ENCODE results near the gene PNPLA8.

Gene PNPLA8

GRCh38 chr7:108455551-108455997 is 70.4 kb downstream of the PNPLA8 start:
- in situ Hi-C loops (cut with HindIII; ENCODE audit: low pct_ligation_motif_present, low pct_unique_long_range_greater_than_20kb, low sequenced_read_pairs): no loop called here
- peak; percentile 18 for DNase-seq

DNA sequence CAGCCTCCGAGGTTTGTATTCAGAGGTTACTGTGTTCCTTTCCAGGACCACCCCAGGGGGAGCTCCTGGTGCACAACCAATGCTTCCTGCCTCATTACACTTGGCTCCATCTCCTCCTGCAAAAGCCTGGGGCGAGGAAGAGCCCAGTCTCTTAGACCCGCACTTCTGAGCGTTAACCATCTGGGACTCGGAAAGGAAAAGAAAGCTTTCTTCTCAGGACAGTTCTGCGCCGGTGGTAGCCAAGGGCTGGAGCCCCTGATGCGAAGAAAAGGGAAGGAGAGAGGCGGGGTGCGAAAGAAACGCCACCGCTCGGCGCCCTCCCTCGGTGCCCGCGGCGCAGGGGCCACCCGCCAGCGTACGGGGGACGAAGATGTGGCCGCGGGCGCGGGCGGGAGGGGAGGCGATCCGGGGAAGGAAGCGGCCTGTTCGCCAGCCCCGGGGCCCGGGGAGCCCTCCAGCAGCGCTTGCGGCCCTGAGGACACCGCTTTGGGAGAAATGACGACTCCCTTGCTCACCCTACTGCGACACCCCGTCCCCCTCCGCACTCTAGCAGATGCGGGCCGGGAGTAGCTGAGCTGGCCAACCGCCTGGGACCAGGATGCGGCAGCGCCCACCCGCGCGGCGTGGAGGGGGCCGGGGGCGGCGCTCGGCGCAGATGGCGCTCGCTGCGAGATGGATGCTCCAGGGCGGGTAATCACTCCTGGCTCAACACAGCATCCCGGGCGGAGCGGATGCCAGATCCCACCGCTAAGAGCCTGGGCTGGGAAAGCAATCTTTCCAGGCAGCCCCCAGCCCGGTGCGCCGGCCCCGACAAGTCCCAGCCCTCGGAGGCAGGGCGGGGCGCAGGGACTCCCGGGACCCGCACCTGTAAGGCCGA is 71.0 kb downstream of the PNPLA8 start:
- in situ Hi-C loops (cut with HindIII; ENCODE audit: low pct_ligation_motif_present, low pct_unique_long_range_greater_than_20kb, low sequenced_read_pairs): no loop called here
- DNase-seq: peak; percentile 26

GRCh38 chr7:108454317-108454673 is 71.6 kb downstream of the PNPLA8 start:
- no peak for DNase-seq
- in situ Hi-C loops (cut with HindIII; ENCODE audit: low pct_ligation_motif_present, low pct_unique_long_range_greater_than_20kb, low sequenced_read_pairs): no loop called here

DNA sequence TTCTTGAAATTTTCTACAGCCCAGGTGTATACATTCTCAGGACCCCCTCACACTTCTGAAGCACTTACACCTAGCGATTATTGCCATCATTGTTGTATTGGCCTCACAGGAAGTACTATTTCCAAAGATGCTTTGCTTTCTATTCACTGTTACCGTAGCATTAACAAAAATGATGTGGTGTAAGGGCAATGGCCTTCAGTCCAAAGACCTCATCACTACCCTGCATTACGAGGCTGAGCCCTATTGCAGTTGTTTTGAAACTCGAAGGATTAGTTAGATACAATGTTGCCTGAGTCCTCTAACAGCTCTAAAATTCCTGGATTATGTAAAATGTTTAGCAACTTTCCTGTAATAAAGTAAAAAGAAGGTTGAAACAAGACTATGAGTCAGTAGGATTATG is 72.6 kb downstream of the PNPLA8 start:
- in situ Hi-C loops (cut with HindIII; ENCODE audit: low pct_ligation_motif_present, low pct_unique_long_range_greater_than_20kb, low sequenced_read_pairs): no loop called here
- DNase-seq: no peak

- peak; percentile 64 for DNase-seq
- in situ Hi-C loops (cut with HindIII; ENCODE audit: low pct_ligation_motif_present, low pct_unique_long_range_greater_than_20kb, low sequenced_read_pairs): no loop called here
Observed at GRCh38 chr7:108452707-108453106, 73.2 kb downstream of the PNPLA8 start.

DNA sequence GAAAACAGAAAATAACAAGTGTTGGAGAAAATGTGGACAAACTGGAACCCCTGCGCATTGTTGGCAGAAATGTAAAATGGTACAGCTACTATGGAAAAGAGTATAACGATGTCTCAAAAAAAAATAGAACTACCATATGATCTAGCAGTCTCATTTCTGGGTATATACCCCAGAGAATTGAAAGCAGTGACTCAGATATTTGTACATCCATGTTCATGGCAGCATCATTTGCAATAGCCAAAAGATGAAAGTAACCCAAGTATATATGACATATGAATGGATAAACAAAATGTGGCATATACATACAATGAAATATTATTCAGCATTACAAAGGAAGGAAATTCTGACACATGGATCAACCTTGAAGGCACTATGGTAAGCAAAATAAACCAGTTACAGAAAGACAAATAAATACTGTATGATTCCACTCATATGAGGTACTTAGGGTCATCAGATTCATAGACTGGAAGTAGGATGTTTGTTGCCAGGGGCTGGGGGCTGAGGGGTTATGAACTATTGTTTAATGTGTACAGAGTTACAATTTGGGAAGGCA is 74.6 kb downstream of the PNPLA8 start:
- DNase-seq: no peak
- in situ Hi-C loops (cut with HindIII; ENCODE audit: low pct_ligation_motif_present, low pct_unique_long_range_greater_than_20kb, low sequenced_read_pairs): no loop called here

GRCh38 chr7:108450160-108450559 is 75.8 kb downstream of the PNPLA8 start:
- no peak for DNase-seq
- in situ Hi-C loops (cut with HindIII; ENCODE audit: low pct_ligation_motif_present, low pct_unique_long_range_greater_than_20kb, low sequenced_read_pairs): no loop called here

GRCh38 chr7:108449521-108449920 is 76.4 kb downstream of the PNPLA8 start:
- in situ Hi-C loops (cut with HindIII; ENCODE audit: low pct_ligation_motif_present, low pct_unique_long_range_greater_than_20kb, low sequenced_read_pairs): no loop called here
- no peak for DNase-seq

- in situ Hi-C loops (cut with HindIII; ENCODE audit: low pct_ligation_motif_present, low pct_unique_long_range_greater_than_20kb, low sequenced_read_pairs): no loop called here
- no peak for DNase-seq
Observed at GRCh38 chr7:108448584-108449505, 77.1 kb downstream of the PNPLA8 start.

GRCh38 chr7:108442039-108442568 is 83.8 kb downstream of the PNPLA8 start:
- in situ Hi-C loops (cut with HindIII; ENCODE audit: low pct_ligation_motif_present, low pct_unique_long_range_greater_than_20kb, low sequenced_read_pairs): no loop called here
- peak; percentile 66 for DNase-seq

GRCh38 chr7:108441392-108441955 is 84.5 kb downstream of the PNPLA8 start:
- in situ Hi-C loops (cut with HindIII; ENCODE audit: low pct_ligation_motif_present, low pct_unique_long_range_greater_than_20kb, low sequenced_read_pairs): no loop called here
- no peak for DNase-seq

GRCh38 chr7:108440613-108441012 is 85.3 kb downstream of the PNPLA8 start:
- DNase-seq: no peak
- in situ Hi-C loops (cut with HindIII; ENCODE audit: low pct_ligation_motif_present, low pct_unique_long_range_greater_than_20kb, low sequenced_read_pairs): no loop called here

DNA sequence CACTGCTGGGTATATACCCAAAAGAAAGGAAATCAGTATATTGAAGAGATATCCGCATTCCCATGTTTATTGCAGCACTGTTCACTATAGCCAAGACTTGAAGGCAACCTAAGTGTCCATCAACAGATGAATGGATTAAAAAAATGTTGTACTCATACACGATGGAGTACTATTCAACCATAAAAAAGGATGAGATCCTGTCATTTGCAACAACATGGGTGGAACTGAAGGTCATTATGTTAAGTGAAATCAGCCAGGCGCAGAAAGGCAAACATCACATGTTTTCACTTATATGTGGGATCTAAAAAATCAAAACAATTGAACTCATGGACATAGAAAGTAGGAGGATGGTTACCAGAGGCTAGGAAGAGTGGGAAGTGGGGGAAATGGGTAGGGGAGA is 89.0 kb downstream of the PNPLA8 start:
- in situ Hi-C loops (cut with HindIII; ENCODE audit: low pct_ligation_motif_present, low pct_unique_long_range_greater_than_20kb, low sequenced_read_pairs): no loop called here
- no peak for DNase-seq

DNA sequence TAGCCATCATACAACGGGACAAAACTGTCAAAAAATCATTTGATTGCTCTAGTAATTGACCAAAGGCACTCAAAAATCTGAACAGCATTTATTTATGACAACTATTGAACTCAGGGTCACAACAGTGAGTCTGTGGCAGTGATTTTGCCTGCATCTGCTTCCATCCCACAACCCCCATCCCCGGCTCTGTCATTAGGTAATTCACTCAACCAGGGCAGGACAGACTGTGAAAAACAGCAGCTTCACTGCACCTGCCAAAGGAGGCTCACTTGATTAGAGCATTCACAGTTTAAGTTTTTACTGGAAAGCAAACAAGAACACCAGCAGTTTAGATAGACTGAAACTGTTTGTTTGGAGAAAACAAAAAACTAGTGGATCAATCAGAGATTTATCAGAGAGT is 91.9 kb downstream of the PNPLA8 start:
- in situ Hi-C loops (cut with HindIII; ENCODE audit: low pct_ligation_motif_present, low pct_unique_long_range_greater_than_20kb, low sequenced_read_pairs): no loop called here
- DNase-seq: no peak

GRCh38 chr7:108431099-108431498 is 94.8 kb downstream of the PNPLA8 start:
- no peak for DNase-seq
- in situ Hi-C loops (cut with HindIII; ENCODE audit: low pct_ligation_motif_present, low pct_unique_long_range_greater_than_20kb, low sequenced_read_pairs): no loop called here

DNA sequence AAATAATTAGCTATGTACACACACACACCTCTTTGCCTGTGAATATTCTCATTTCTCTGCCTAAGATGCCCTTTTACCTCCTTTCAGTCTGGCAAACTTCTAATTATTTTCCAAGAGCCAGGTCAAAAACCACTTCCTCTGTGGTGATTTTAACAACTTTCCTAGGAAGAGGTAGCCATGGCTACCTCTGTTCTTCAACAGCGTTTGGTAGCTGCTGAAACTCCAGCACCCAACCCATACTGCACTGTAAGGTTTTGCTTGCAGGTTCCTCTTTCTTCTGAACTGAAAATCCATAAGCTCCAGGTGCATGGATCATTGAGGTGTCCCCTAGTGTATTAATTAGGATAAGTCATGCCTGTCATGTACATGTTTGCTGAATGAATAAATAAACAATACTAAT is 95.3 kb downstream of the PNPLA8 start:
- DNase-seq: no peak
- in situ Hi-C loops (cut with HindIII; ENCODE audit: low pct_ligation_motif_present, low pct_unique_long_range_greater_than_20kb, low sequenced_read_pairs): no loop called here

DNA sequence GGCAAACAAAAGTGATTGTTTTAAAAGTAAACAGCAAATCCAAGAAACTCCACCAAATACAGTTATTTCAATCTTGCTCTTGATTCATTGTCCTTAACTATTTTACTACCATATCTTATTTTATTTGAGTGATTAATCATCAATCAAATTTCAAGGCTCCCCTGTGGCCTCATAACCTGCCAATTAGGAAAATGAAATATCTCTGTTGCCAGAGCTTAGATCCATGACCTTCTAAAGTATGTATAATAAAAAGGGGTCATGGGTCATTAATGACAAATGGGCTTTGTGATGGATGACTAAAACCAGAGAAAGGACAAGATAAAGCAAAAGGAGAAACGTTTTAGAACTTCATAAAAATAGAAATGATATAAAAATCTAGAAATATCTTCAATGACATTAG is 98.2 kb downstream of the PNPLA8 start:
- DNase-seq: no peak
- in situ Hi-C loops (cut with HindIII; ENCODE audit: low pct_ligation_motif_present, low pct_unique_long_range_greater_than_20kb, low sequenced_read_pairs): no loop called here

- in situ Hi-C loops (cut with HindIII; ENCODE audit: low pct_ligation_motif_present, low pct_unique_long_range_greater_than_20kb, low sequenced_read_pairs): no loop called here
- no peak for DNase-seq
Observed at GRCh38 chr7:108425714-108426275, 100.1 kb downstream of the PNPLA8 start.
